Smooth muscle cell (in vitro differentiated cells): ENCODE results near the gene CUEDC1. TPM values are rescaled to one million over a fixed set of nuclear protein-coding genes. Genes with fewer than 3 reads are reported as not detected.

ENCODE experiments used
- DNase-seq: peaks from one replicate; lab custom pipeline; 2025; ENCODE audit not compliant: unreplicated experiment; lab: John Stamatoyannopoulos, UW
- H2AFZ ChIP-seq: fragments of 200-600 bp; sonication (generic); 2 replicates; pipeline ENCODE4 v1.6.0; 2016; ENCODE audit warnings: antibody characterized with exemption, low read depth, mild to moderate bottlenecking
- H3F3A ChIP-seq: fragments of 200-600 bp; sonication (generic); 2 replicates; pipeline ENCODE4 v1.6.0; 2017; ENCODE audit warnings: antibody characterized with exemption, low read depth
- H3K27ac ChIP-seq: fragments of 200-600 bp; sonication (generic); 2 replicates; pipeline ENCODE4 v1.5.1; 2016; ENCODE audit warnings: low read depth, mild to moderate bottlenecking
- H3K27me3 ChIP-seq: fragments of 200-600 bp; sonication (generic); 2 replicates; pipeline ENCODE4 v1.6.1; 2016; ENCODE audit warnings: low read depth, mild to moderate bottlenecking
- H3K36me3 ChIP-seq: fragments of 200-600 bp; sonication (generic); 2 replicates; pipeline ENCODE4 v1.5.1; 2016; ENCODE audit warnings: low read depth
- H3K4me1 ChIP-seq: fragments of 200-600 bp; sonication (generic); 2 replicates; pipeline ENCODE4 v1.5.1; 2016; ENCODE audit warnings: low read depth
- H3K4me2 ChIP-seq: fragments of 200-600 bp; sonication (generic); 2 replicates; pipeline ENCODE4 v1.6.0; 2016; ENCODE audit warnings: mild to moderate bottlenecking
- H3K4me3 ChIP-seq: fragments of 200-600 bp; sonication (generic); 2 replicates; pipeline ENCODE4 v1.5.1; 2016; ENCODE audit warnings: mild to moderate bottlenecking
- H3K79me2 ChIP-seq: fragments of 200-600 bp; sonication (generic); 2 replicates; pipeline ENCODE4 v1.6.0; 2016; ENCODE audit warnings: low read depth, mild to moderate bottlenecking
- H3K9ac ChIP-seq: fragments of 200-600 bp; sonication (generic); 2 replicates; pipeline ENCODE4 v1.6.0; 2016; ENCODE audit warnings: low read depth
- H3K9me3 ChIP-seq: fragments of 200-600 bp; sonication (generic); replicated peaks from 2 replicates; pipeline ENCODE4 v1.5.1; 2016; ENCODE audit warnings: low read depth
- H4K20me1 ChIP-seq: fragments of 200-600 bp; sonication (generic); 2 replicates; pipeline ENCODE4 v1.6.0; 2016; ENCODE audit warnings: low read depth
- WGBS: methylation state at CpG from one replicate; pipeline ENCODE4 v1.1.7; 2016; ENCODE audit warnings: low lambda C conversion rate; 5-methylcytosine and 5-hydroxymethylcytosine counted together
- polyA plus RNA-seq: library from polyadenylated mRNA; unstranded; fragments of >200 nt; fragmentation: Nextera tagmentation; extraction: Ambion mirVana; gene quantifications from 2 replicates; pipeline ENCODE4 v1.2.1, GENCODE V29; 2016
- total RNA-seq: library from RNA; depleted of rRNA; stranded (reverse); fragments of >200 nt; gene quantifications from 2 replicates; pipeline ENCODE4 v1.2.3, GENCODE V29; 2014
- TF ChIP-seq, protein P1 (sequence below): fragments of 200-600 bp; sonication (generic); IDR thresholded peaks from 2 replicates; pipeline ENCODE4 v1.5.1; 2017; ENCODE audit warnings: borderline replicate concordance, mild to moderate bottlenecking, antibody characterized with exemption; ENCODE audit not compliant: insufficient read depth, poor library complexity, severe bottlenecking

CUEDC1 gene
- total and polyA plus RNA-seq, 2 experiments from 2014 or later: 11.1 to 11.7 TPM

DNA sequence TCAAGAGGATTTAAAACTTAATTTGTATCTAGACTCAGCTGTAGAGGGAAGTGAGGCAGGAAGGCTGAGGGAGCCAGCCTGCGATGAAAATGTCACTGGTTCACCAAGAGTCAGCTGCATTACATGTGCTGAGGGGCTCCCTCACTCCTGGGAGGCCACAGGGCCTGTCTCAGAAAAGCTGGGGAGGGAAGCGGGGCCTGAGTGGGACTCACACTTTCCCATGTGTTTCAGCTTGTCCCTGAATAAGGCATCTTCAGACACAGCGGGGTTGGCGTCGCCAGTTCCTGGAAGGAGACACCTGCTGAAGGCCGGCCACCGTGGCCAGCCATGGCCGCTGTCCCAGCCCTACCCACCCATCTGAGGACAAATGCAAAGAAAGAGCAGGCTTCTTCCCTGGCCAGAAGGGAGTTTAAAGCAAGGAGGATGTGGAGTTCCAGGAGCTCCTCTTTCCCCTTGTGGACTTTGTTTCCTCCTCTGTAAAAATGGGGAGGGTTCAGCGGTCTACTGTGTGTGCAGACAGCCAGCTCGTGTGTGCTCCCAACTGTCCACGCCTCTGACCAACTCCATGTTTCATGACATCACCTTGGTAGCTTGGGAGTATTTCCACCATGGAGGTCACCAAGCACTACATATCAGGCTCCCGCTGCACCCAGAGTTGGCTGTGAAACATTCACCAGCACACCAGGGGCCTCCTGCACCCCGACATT, 86.1 kb downstream of the CUEDC1 start:
- no peaks in the 10 kb centered on the region for H3K79me2 ChIP-seq
- 69% methylated on average over 13 of the region's 13 CpGs for WGBS
- H4K20me1 ChIP-seq: peaks cover 9% of the 10 kb centered on the region
- peaks cover 28% of the 10 kb centered on the region for H3F3A ChIP-seq
- DNase-seq: no peak
- H2AFZ ChIP-seq: no peak overlapping the region
- H3K36me3 ChIP-seq: no peaks in the 10 kb centered on the region
- H3K27me3 ChIP-seq: no peaks in the 10 kb centered on the region
- H3K4me3 ChIP-seq: no peak overlapping the region
- H3K4me2 ChIP-seq: peak overlapping the region; percentile 60
- TF ChIP-seq, protein P1, sequence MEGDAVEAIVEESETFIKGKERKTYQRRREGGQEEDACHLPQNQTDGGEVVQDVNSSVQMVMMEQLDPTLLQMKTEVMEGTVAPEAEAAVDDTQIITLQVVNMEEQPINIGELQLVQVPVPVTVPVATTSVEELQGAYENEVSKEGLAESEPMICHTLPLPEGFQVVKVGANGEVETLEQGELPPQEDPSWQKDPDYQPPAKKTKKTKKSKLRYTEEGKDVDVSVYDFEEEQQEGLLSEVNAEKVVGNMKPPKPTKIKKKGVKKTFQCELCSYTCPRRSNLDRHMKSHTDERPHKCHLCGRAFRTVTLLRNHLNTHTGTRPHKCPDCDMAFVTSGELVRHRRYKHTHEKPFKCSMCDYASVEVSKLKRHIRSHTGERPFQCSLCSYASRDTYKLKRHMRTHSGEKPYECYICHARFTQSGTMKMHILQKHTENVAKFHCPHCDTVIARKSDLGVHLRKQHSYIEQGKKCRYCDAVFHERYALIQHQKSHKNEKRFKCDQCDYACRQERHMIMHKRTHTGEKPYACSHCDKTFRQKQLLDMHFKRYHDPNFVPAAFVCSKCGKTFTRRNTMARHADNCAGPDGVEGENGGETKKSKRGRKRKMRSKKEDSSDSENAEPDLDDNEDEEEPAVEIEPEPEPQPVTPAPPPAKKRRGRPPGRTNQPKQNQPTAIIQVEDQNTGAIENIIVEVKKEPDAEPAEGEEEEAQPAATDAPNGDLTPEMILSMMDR: no peak
- H3K27ac ChIP-seq: peak overlapping the region; percentile 79
- peaks cover 15% of the 10 kb centered on the region for H3K4me1 ChIP-seq
- no peak overlapping the region for H3K9ac ChIP-seq
- no peaks in the 10 kb centered on the region for H3K9me3 ChIP-seq

DNA sequence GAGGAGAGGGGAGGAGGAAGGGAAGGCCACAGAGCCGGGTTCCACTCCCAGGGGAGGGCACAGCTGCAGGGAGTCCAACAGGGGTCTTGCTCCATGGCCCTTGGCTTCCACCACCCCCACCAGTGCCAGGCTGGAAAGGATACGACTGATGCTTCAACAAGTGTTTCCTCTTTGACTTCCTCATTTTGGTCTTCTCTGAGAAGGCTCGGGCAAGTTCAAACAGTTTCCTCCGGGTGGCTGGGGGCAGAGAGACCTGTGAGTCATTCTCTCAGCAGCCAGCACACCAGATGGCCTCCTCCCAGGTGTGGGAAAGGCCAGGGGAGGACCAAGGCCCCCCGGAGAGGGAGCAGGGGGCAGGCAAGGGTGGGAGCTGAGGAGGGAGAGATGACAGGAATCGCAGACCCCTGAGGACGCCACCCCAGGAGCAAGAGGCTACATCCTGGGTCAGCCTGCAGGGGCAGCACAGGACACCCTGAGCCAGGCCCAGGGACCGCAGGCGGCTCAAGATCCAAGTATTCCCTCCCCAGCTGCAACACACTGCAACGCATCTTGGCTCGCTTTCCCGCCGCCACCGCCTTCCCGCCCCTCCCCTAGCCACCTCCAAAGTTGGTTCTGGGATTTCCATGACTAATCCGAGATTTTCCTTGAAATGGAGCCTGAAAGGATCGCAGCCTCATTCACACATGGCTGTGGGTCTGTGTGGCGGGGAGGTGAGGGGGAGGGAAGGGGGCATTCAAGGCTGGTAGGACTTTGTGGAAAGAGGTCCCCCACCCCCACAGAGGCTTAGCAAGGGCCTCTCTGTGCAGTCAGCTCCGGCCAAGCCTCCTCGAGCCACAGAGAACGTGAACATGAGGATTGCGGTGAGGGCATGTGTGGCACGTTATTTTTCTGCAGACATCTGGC, 87.0 kb downstream of the CUEDC1 start:
- Histone ChIP-seq H3K27ac (peak overlapping the region; percentile 79), H4K20me1 (peaks cover 9% of the 10 kb centered on the region), H3K36me3 (no peaks in the 10 kb centered on the region), H3K4me1 (peaks cover 15% of the 10 kb centered on the region), H3F3A (peaks cover 24% of the 10 kb centered on the region), H3K4me2 (peak overlapping the region; percentile 70), H3K79me2 (no peaks in the 10 kb centered on the region), H3K27me3 (no peaks in the 10 kb centered on the region), H3K9me3 (no peaks in the 10 kb centered on the region), H3K4me3 (no peak overlapping the region), H3K9ac (peak overlapping the region; percentile 24), H2AFZ (no peak overlapping the region)
- WGBS: 9% methylated on average over 23 of the region's 23 CpGs
- DNase-seq: peak; percentile 61
- TF ChIP-seq, protein P1: peak; percentile 36

DNA sequence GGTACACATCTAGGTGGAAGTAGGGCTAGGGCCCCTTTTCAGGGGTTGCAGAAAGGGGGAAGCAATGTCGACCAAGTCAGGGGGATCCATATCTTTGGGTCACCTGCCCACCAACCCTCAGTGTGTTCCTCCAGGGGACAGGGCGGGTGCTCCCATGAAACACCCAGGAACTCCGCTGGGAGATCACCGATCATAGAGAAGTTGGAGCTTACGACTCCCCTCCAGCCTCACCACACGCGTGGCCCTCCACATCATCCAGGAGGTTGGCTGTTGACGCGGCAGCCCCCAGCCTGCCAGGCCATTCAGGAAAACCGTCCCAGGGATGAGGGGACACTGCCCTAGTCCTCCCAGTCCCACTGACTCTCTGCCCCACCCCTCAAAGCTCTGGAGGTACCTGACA, 88.1 kb downstream of the CUEDC1 start:
- WGBS: 100% methylated on average over 10 of the region's 10 CpGs
- peak overlapping the region; percentile 79 for H3K27ac ChIP-seq

More for the DNA sequence above, 88.1 kb downstream of the CUEDC1 start:
- H3K4me1 ChIP-seq: peaks cover 26% of the 10 kb centered on the region
- H3F3A ChIP-seq: peaks cover 29% of the 10 kb centered on the region
- peak overlapping the region; percentile 70 for H3K4me2 ChIP-seq
- H2AFZ ChIP-seq: no peak overlapping the region
- H4K20me1 ChIP-seq: peaks cover 9% of the 10 kb centered on the region
- no peaks in the 10 kb centered on the region for H3K36me3 ChIP-seq
- TF ChIP-seq, protein P1: no peak
- no peak overlapping the region for H3K9ac ChIP-seq
- H3K4me3 ChIP-seq: no peak overlapping the region
- no peak for DNase-seq
- no peaks in the 10 kb centered on the region for H3K9me3 ChIP-seq
- no peaks in the 10 kb centered on the region for H3K27me3 ChIP-seq
- no peaks in the 10 kb centered on the region for H3K79me2 ChIP-seq
